Measurements from ENCODE around the gene SREK1IP1.

DNA sequence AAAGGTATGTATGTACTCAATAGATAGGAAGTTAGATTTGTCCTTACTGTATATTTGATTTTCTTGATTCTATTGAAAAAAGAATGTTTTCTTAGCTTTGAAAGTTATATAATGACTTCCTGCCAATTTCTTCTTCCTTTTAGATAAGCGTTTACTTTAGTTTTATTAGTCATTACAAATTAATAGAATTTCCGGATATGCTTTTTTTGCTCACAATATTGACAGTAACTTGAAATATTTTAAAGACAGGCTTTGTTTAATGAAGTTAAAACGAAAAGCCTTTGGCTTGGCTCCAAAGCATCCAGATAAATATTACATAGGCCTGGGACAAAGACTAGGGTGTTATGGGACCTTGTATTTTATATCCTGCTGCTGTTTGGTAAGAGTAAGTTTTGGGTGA lies 49.8 kb upstream of the SREK1IP1 start:
- TF ChIP-seq SUZ12 (IDR thresholded peaks at IDR 0.05): no peak
- no peak for TF ChIP-seq TARDBP (IDR thresholded peaks at IDR 0.05)
- TF ChIP-seq FOXK2 (IDR thresholded peaks at IDR 0.05): no peak
- TF ChIP-seq FOXM1 (IDR thresholded peaks at IDR 0.05; ENCODE audit: borderline replicate concordance): no peak
- TF ChIP-seq HDGF (IDR thresholded peaks at IDR 0.05; ENCODE audit: borderline replicate concordance): no peak

Data from HEK293T (cell line).